ENCODE measurements around the gene DOCK4.
"Not testable (repeated sequence)": the region's sequence is repeated elsewhere in the genome, so short reads cannot be mapped to it uniquely, and the experiment has no call there.

DOCK4 gene

GRCh38 chr7:112206238-112206990 lies at the start of gene DOCK4, which contains the start of gene ZNF277:
Gene DOCK4, minus strand, starts transcription at chr7:112206399. Its CDS starts 261 bp downstream, at chr7:112206138.
Gene ZNF277, plus strand, starts transcription at chr7:112206695. Its CDS starts 22 bp downstream, at chr7:112206717.
- peak; percentile 99 for DNase-seq (ENCODE audit: low read depth in 1 of 2, low spot score in 1 of 2)

GRCh38 chr7:112255388-112255720 lies 49.2 kb upstream of the DOCK4 start:
- no peak for DNase-seq (ENCODE audit: low read depth in 1 of 2, low spot score in 1 of 2)

- DNase-seq (ENCODE audit: low read depth in 1 of 2, low spot score in 1 of 2) = no peak
Observed at GRCh38 chr7:112254709-112255387, 48.6 kb upstream of the DOCK4 start.

GRCh38 chr7:112254156-112254555 lies 48.0 kb upstream of the DOCK4 start:
- no peak for DNase-seq (ENCODE audit: low read depth in 1 of 2, low spot score in 1 of 2)

- no peak for DNase-seq (ENCODE audit: low read depth in 1 of 2, low spot score in 1 of 2)
Observed at GRCh38 chr7:112252691-112253090, 46.5 kb upstream of the DOCK4 start.

GRCh38 chr7:112252141-112252540 lies 45.9 kb upstream of the DOCK4 start:
- DNase-seq (ENCODE audit: low read depth in 1 of 2, low spot score in 1 of 2) = no peak

GRCh38 chr7:112249967-112250366 lies 43.8 kb upstream of the DOCK4 start:
- DNase-seq (ENCODE audit: low read depth in 1 of 2, low spot score in 1 of 2) = not testable (repeated sequence)

- no peak for DNase-seq (ENCODE audit: low read depth in 1 of 2, low spot score in 1 of 2)
Observed at GRCh38 chr7:112248598-112248997, 42.4 kb upstream of the DOCK4 start.

- DNase-seq (ENCODE audit: low read depth in 1 of 2, low spot score in 1 of 2) = no peak
Observed at GRCh38 chr7:112238852-112239610, 32.8 kb upstream of the DOCK4 start.

GRCh38 chr7:112238330-112238729 lies 32.1 kb upstream of the DOCK4 start:
- DNase-seq (ENCODE audit: low read depth in 1 of 2, low spot score in 1 of 2) = no peak

GRCh38 chr7:112236597-112236996 lies 30.4 kb upstream of the DOCK4 start:
- no peak for DNase-seq (ENCODE audit: low read depth in 1 of 2, low spot score in 1 of 2)

GRCh38 chr7:112234147-112234546 lies 27.9 kb upstream of the DOCK4 start:
- DNase-seq (ENCODE audit: low read depth in 1 of 2, low spot score in 1 of 2) = no peak

GRCh38 chr7:112233048-112233697 lies 27.0 kb upstream of the DOCK4 start:
- DNase-seq (ENCODE audit: low read depth in 1 of 2, low spot score in 1 of 2) = no peak

GRCh38 chr7:112232212-112232978 lies 26.2 kb upstream of the DOCK4 start:
- DNase-seq (ENCODE audit: low read depth in 1 of 2, low spot score in 1 of 2) = no peak

GRCh38 chr7:112228632-112229031 lies 22.4 kb upstream of the DOCK4 start:
- no peak for DNase-seq (ENCODE audit: low read depth in 1 of 2, low spot score in 1 of 2)

- DNase-seq (ENCODE audit: low read depth in 1 of 2, low spot score in 1 of 2) = no peak
Observed at GRCh38 chr7:112226701-112227276, 20.6 kb upstream of the DOCK4 start.

GRCh38 chr7:112225006-112225405 lies 18.8 kb upstream of the DOCK4 start:
- no peak for DNase-seq (ENCODE audit: low read depth in 1 of 2, low spot score in 1 of 2)

- no peak for DNase-seq (ENCODE audit: low read depth in 1 of 2, low spot score in 1 of 2)
Observed at GRCh38 chr7:112224186-112224585, 18.0 kb upstream of the DOCK4 start.

- no peak for DNase-seq (ENCODE audit: low read depth in 1 of 2, low spot score in 1 of 2)
Observed at GRCh38 chr7:112223310-112223709, 17.1 kb upstream of the DOCK4 start.

- DNase-seq (ENCODE audit: low read depth in 1 of 2, low spot score in 1 of 2) = no peak
Observed at GRCh38 chr7:112220877-112221434, 14.8 kb upstream of the DOCK4 start.
